Neuronal stem cell (in vitro differentiated cells): ENCODE results near the gene ITIH6.

Experiments used
- DNase-seq: peaks from one replicate; pipeline ENCODE4 v3.0.0-alpha.2; 2013; ENCODE audit warnings: low spot score
- H2AFZ ChIP-seq: one replicate; pipeline ENCODE4 v1.6.1; 2013; ENCODE audit warnings: mild to moderate bottlenecking, low read length, inconsistent platforms
- H2AK5ac ChIP-seq: 2 replicates; pipeline ENCODE4 v1.6.1; 2013; ENCODE audit warnings: low read depth, mild to moderate bottlenecking, inconsistent platforms, low read length, moderate library complexity, mixed read lengths
- H2BK120ac ChIP-seq: 2 replicates; pipeline ENCODE4 v1.6.1; 2013; ENCODE audit warnings: low read depth, mild to moderate bottlenecking, inconsistent platforms, low read length, moderate library complexity, mixed read lengths
- H2BK12ac ChIP-seq: one replicate; pipeline ENCODE4 v1.6.1; 2013; ENCODE audit warnings: low read length, inconsistent platforms
- H2BK15ac ChIP-seq: 2 replicates; pipeline ENCODE4 v1.6.1; 2013; ENCODE audit warnings: mild to moderate bottlenecking, low read length, inconsistent platforms, mixed read lengths
- H2BK5ac ChIP-seq: one replicate; pipeline ENCODE4 v1.6.1; 2013; ENCODE audit warnings: inconsistent platforms, mild to moderate bottlenecking, low read length, moderate library complexity
- H3K14ac ChIP-seq: one replicate; pipeline ENCODE4 v1.6.1; 2013; ENCODE audit warnings: low read length, inconsistent platforms
- H3K18ac ChIP-seq: 2 replicates; pipeline ENCODE4 v1.6.1; 2013; ENCODE audit warnings: low read length, inconsistent platforms
- H3K23ac ChIP-seq: 2 replicates; pipeline ENCODE4 v1.6.1; 2013; ENCODE audit warnings: low read depth, mild to moderate bottlenecking, mixed read lengths, low read length, inconsistent platforms; ENCODE audit not compliant: poor library complexity
- H3K27ac ChIP-seq: replicated peaks from 3 replicates; pipeline ENCODE4 v1.5.1; 2013; ENCODE audit warnings: low read length, inconsistent platforms
- H3K27me3 ChIP-seq, 3 experiments: 2 replicates each; pipeline ENCODE4 v1.6.1; 2013; ENCODE audit warnings: low read length in 3 of 3, mild to moderate bottlenecking in 2 of 3, inconsistent platforms in 1 of 3, low read depth in 1 of 3, mixed read lengths in 1 of 3, moderate library complexity in 1 of 3; ENCODE audit not compliant: control insufficient read depth in 3 of 3, insufficient read depth in 3 of 3
- H3K36me3 ChIP-seq, 2 donors: replicated peaks in 1 of 2; 2 replicates each; pipeline ENCODE4 v1.6.1; 2013; ENCODE audit warnings: low read length in 2 of 2; ENCODE audit not compliant: control insufficient read depth in 2 of 2, insufficient read depth in 2 of 2
- H3K4ac ChIP-seq: 2 replicates; pipeline ENCODE4 v1.6.1; 2013; ENCODE audit warnings: inconsistent platforms, mild to moderate bottlenecking, low read length, moderate library complexity
- H3K4me1 ChIP-seq, 2 donors: 1 replicate in 1 of 2; 2 replicates in 1 of 2; pipeline ENCODE4 v1.6.1; 2013; ENCODE audit warnings: low read length in 2 of 2, low read depth in 1 of 2; ENCODE audit not compliant: control insufficient read depth in 2 of 2, insufficient read depth in 1 of 2
- H3K4me2 ChIP-seq: one replicate; pipeline ENCODE4 v1.6.1; 2013; ENCODE audit warnings: mild to moderate bottlenecking, low read length, inconsistent platforms; ENCODE audit not compliant: insufficient read depth, poor library complexity, severe bottlenecking
- H3K4me3 ChIP-seq, 2 donors: 2 replicates each; pipeline ENCODE4 v1.5.1; 2013; ENCODE audit warnings: low read length in 2 of 2, mild to moderate bottlenecking in 2 of 2, inconsistent platforms in 1 of 2, moderate library complexity in 1 of 2
- H3K79me1 ChIP-seq: one replicate; pipeline ENCODE4 v1.6.1; 2013; ENCODE audit warnings: low read depth, mild to moderate bottlenecking, inconsistent platforms, low read length, moderate library complexity
- H3K9ac ChIP-seq: one replicate; pipeline ENCODE4 v1.6.1; 2013; ENCODE audit warnings: mild to moderate bottlenecking, low read depth, low read length, inconsistent platforms; ENCODE audit not compliant: poor library complexity
- H3K9me3 ChIP-seq, 2 donors: replicated peaks in 1 of 2; 2 replicates each; pipeline versions ENCODE3 to v1.6.1; 2013; ENCODE audit warnings: low read length in 2 of 2, mild to moderate bottlenecking in 2 of 2, inconsistent platforms in 1 of 2, low read depth in 1 of 2, mixed read lengths in 1 of 2, moderate library complexity in 1 of 2; ENCODE audit not compliant: control insufficient read depth in 2 of 2, insufficient read depth in 1 of 2
- H4K8ac ChIP-seq: one replicate; pipeline ENCODE4 v1.6.1; 2013; ENCODE audit warnings: low read depth, mild to moderate bottlenecking, inconsistent platforms, low read length, moderate library complexity
- H4K91ac ChIP-seq: one replicate; pipeline ENCODE4 v1.6.1; 2013; ENCODE audit warnings: low read length, low read depth, mild to moderate bottlenecking, inconsistent platforms; ENCODE audit not compliant: poor library complexity
- WGBS, 2 donors: extraction: QIAGEN DNeasy Blood & Tissue Kit; methylation state at CpG; one replicate each; pipeline ENCODE4 v1.1.7; 2013; ENCODE audit warnings: missing lambda C conversion rate in 2 of 2, mixed read lengths in 1 of 2; ENCODE audit not compliant: insufficient read length in 2 of 2, insufficient replicate concordance in 1 of 2; ENCODE audit errors: extremely low coverage in 2 of 2; 5-methylcytosine and 5-hydroxymethylcytosine counted together

Gene ITIH6

DNA sequence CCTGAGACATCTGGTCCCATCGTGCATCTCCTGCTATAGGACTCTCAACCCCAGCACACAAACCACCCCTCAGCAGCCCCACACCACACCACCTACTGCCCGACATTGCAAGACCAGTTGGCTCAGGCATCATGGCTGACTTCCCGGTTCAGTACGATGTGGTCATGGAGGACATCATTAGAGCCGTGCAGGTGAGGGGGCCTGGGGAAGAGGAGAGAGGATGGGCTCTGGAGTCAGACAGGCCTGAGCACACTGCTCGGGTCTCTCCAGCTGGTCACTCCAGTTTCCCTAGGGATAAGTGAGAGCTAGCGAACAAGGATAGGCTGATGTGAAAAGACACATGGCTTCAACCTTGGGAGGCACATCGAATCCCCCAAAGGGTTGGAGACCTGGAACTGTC lies 26.7 kb upstream of the ITIH6 start:
- no peaks in the 10 kb centered on the region for H3K9me3 ChIP-seq
- peaks cover 0 to 3% of the 10 kb centered on the region in 2 donors for H3K4me1 ChIP-seq
- H3K4me3 ChIP-seq = no peak overlapping the region
- no peak for DNase-seq
- H3K4ac ChIP-seq = no peak overlapping the region
- H3K23ac ChIP-seq = no peak overlapping the region
- no peaks in the 10 kb centered on the region for H3K27me3 ChIP-seq
- no peak overlapping the region for H4K8ac ChIP-seq
- no peak overlapping the region for H2BK12ac ChIP-seq
- no peaks in the 10 kb centered on the region for H3K79me1 ChIP-seq
- H2AFZ ChIP-seq = no peak overlapping the region
- H2BK15ac ChIP-seq = no peak overlapping the region
- H4K91ac ChIP-seq = no peak overlapping the region
- no peaks in the 10 kb centered on the region for H3K36me3 ChIP-seq
- H3K18ac ChIP-seq = no peak overlapping the region
- no peak overlapping the region for H2AK5ac ChIP-seq
- no peak overlapping the region for H3K27ac ChIP-seq
- no peak overlapping the region for H3K14ac ChIP-seq
- WGBS, 2 donors = no CpG with 5 or more reads among the region's 8 CpGs
- H3K4me2 ChIP-seq = no peak overlapping the region
- H3K9ac ChIP-seq = no peak overlapping the region
- no peak overlapping the region for H2BK5ac ChIP-seq
- no peak overlapping the region for H2BK120ac ChIP-seq

DNA sequence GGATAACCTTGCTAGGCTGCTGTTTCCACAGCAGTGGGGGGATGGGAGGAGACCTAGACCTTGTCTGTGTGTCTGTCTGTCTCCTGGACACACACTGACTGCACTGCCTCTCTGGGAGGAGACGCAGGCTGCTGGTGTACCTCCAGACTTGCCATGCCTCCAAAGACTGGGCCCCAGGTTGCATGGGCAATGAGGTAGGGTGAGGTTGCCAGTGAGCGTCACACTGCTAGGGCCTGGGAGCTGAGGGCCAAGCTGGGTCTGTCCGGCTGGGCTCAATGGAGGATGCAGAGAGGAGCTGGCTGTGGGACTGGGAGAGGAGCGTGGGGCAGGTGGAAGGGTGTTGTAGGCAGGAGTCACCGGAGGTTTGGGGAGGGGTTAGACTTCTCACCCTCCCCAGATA lies 26.1 kb upstream of the ITIH6 start:
- H2BK5ac ChIP-seq = no peak overlapping the region
- H3K23ac ChIP-seq = no peak overlapping the region
- H4K91ac ChIP-seq = no peak overlapping the region
- no CpG with 5 or more reads among the region's 5 CpGs for whole genome bisulfite sequencing, 2 donors
- H3K27me3 ChIP-seq = no peaks in the 10 kb centered on the region
- H2AFZ ChIP-seq = peak overlapping the region; percentile 68
- no peak overlapping the region for H3K4me3 ChIP-seq
- peak overlapping the region; percentile 88 for H2BK12ac ChIP-seq
- H3K14ac ChIP-seq = no peak overlapping the region
- no peak overlapping the region for H3K4ac ChIP-seq
- H4K8ac ChIP-seq = no peak overlapping the region
- no peak overlapping the region for H3K27ac ChIP-seq
- H3K36me3 ChIP-seq = no peaks in the 10 kb centered on the region
- H3K79me1 ChIP-seq = no peaks in the 10 kb centered on the region
- peaks cover 0 to 3% of the 10 kb centered on the region in 2 donors for H3K4me1 ChIP-seq
- H2BK15ac ChIP-seq = no peak overlapping the region
- H2AK5ac ChIP-seq = no peak overlapping the region
- no peak overlapping the region for H3K9ac ChIP-seq
- DNase-seq = no peak
- no peaks in the 10 kb centered on the region for H3K9me3 ChIP-seq
- H3K4me2 ChIP-seq = no peak overlapping the region
- no peak overlapping the region for H3K18ac ChIP-seq
- H2BK120ac ChIP-seq = no peak overlapping the region

DNA sequence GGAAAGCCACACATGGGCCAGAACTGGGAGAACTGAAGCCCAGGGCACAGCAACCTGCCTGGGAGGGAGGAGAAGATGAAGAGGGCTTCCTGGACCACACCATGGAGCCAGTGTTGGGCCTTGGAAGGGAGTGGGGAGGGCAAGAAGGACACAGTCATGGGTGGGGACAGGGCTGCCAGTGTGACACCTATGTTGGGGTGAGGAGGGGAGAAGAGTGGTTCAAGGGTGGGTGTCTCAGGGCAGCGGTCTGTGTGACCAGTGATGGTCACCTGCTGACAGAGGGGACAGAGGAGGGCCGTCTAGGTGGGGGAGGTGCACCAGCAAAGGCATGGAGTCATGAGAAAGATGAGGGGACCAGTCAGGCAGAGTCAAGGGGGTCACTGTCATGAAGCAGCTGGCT lies 23.3 kb upstream of the ITIH6 start:
- Histone ChIP-seq H3K4me2 (no peak overlapping the region), H2BK5ac (no peak overlapping the region), H3K4me3 (no peak overlapping the region), H2AFZ (no peak overlapping the region), H2BK12ac (no peak overlapping the region), H4K91ac (no peak overlapping the region), H2BK15ac (no peak overlapping the region), H3K4me1 (peaks cover 0 to 3% of the 10 kb centered on the region in 2 donors), H3K23ac (no peak overlapping the region), H3K36me3 (peaks cover 2 to 3% of the 10 kb centered on the region in 2 donors), H3K18ac (no peak overlapping the region), H3K27ac (no peak overlapping the region), H4K8ac (no peak overlapping the region), H3K27me3 (no peaks in the 10 kb centered on the region), H3K4ac (no peak overlapping the region), H2BK120ac (no peak overlapping the region), H3K9me3 (no peaks in the 10 kb centered on the region), H3K14ac (no peak overlapping the region), H2AK5ac (no peak overlapping the region), H3K9ac (no peak overlapping the region), H3K79me1 (no peaks in the 10 kb centered on the region)
- no peak for DNase-seq
- no CpG with 5 or more reads among the region's 2 CpGs for WGBS, 2 donors

DNA sequence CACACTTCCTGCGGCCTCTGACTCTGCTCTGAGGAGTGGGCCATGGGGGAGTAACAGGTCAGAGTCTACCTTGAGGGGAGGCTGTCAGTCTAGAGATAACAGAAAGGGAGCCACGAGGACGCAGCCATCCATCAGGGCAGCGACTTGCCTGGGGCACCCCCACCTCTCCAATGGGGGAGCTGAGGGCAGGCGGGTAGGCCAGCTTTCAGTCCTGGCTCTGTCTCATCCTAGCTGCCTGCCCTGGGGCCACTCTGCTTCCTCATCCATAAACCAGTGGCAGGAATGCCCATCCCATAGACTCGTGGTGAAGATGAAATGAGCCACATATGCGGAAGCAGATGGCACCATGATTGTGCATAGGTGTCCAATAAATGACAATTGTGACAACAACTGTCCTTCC lies 22.7 kb upstream of the ITIH6 start:
- H3K27me3 ChIP-seq = no peaks in the 10 kb centered on the region
- H2BK12ac ChIP-seq = no peak overlapping the region
- no peak overlapping the region for H2BK120ac ChIP-seq
- no peak overlapping the region for H3K4me2 ChIP-seq
- H3K79me1 ChIP-seq = no peaks in the 10 kb centered on the region
- WGBS, 2 donors = no CpG with 5 or more reads among the region's 7 CpGs
- H3K27ac ChIP-seq = no peak overlapping the region
- no peak overlapping the region for H2BK15ac ChIP-seq
- H2AK5ac ChIP-seq = no peak overlapping the region
- H4K91ac ChIP-seq = no peak overlapping the region
- DNase-seq = no peak
- peaks cover 2 to 9% of the 10 kb centered on the region in 2 donors for H3K36me3 ChIP-seq
- no peak overlapping the region for H3K23ac ChIP-seq
- H3K14ac ChIP-seq = no peak overlapping the region
- H3K4me1 ChIP-seq = peaks cover 0 to 3% of the 10 kb centered on the region in 2 donors
- H4K8ac ChIP-seq = no peak overlapping the region
- H3K4me3 ChIP-seq = no peak overlapping the region
- H2AFZ ChIP-seq = no peak overlapping the region
- no peak overlapping the region for H3K9ac ChIP-seq
- no peak overlapping the region for H3K4ac ChIP-seq
- no peaks in the 10 kb centered on the region for H3K9me3 ChIP-seq
- no peak overlapping the region for H2BK5ac ChIP-seq
- no peak overlapping the region for H3K18ac ChIP-seq
